Measurements from ENCODE around the gene PCDHGA10. TPM values are rescaled to one million over a fixed set of nuclear protein-coding genes. Genes with fewer than 3 reads are reported as not detected.

Gene PCDHGA10
- polyA plus RNA-seq, 1 donor from 2014 or later: 7.3 TPM

GRCh38 chr5:141363952-141364660 is 48.7 kb upstream of the PCDHGA10 start, which contains the start of gene PCDHGA5:
Gene PCDHGA5, plus strand, starts transcription at chr5:141364162. Its CDS starts 169 bp downstream, at chr5:141364331.
- Histone ChIP-seq H4K20me1 (ENCODE audit: insufficient read depth) (no peaks in the 10 kb centered on the region), H3K9ac (ENCODE audit: low read length) (no peak within 1 kb of the TSS), H3K27ac (ENCODE audit: low read length) (no peak within 1 kb of the TSS), H3K4me3 (ENCODE audit: low read length) (no peak within 1 kb of the TSS), H3K36me3 (ENCODE audit: insufficient read depth, low read length) (no peaks in the 10 kb centered on the region), H3K9me3 (ENCODE audit: low read length) (peaks cover 38% of the 10 kb centered on the region), H3K4me2 (ENCODE audit: low read length) (no peak within 1 kb of the TSS), H3F3A (ENCODE audit: insufficient read depth, low read length, poor library complexity, severe bottlenecking) (no peaks in the 10 kb centered on the region), H2AFZ (ENCODE audit: low read depth, low read length) (no peak within 1 kb of the TSS), H3K27me3 (ENCODE audit: insufficient read depth, low read depth, low read length) (no peaks in the 10 kb centered on the region), H3K79me2 (replicated peaks; ENCODE audit: insufficient read depth, low read length) (no peaks in the 10 kb centered on the region), H3K9me2 (ENCODE audit: insufficient read depth, low read length) (no peaks in the 10 kb centered on the region)
- TF ChIP-seq RAD21 (conservative IDR thresholded peaks at IDR 0.05) (no peak), SMC3 (conservative IDR thresholded peaks at IDR 0.05; ENCODE audit: poor library complexity) (no peak), MXI1 (conservative IDR thresholded peaks at IDR 0.05; ENCODE audit: poor library complexity, severe bottlenecking) (no peak), EZH2 (IDR thresholded peaks at IDR 0.05; ENCODE audit: borderline replicate concordance, insufficient read depth, low read length, poor library complexity, severe bottlenecking) (no peak), EP300 (conservative IDR thresholded peaks at IDR 0.05; ENCODE audit: poor library complexity, severe bottlenecking) (no peak), CTCF (IDR thresholded peaks at IDR 0.05; ENCODE audit: poor library complexity, severe bottlenecking) (no peak), TAF1 (IDR thresholded peaks at IDR 0.05; ENCODE audit: low read depth) (no peak), REST (IDR thresholded peaks at IDR 0.05; ENCODE audit: borderline replicate concordance) (no peak), POLR2AphosphoS5 (IDR thresholded peaks at IDR 0.05) (no peak)

- no peaks in the 10 kb centered on the region for H4K20me1 ChIP-seq (ENCODE audit: insufficient read depth)
- no peak overlapping the region for H3K4me3 ChIP-seq (ENCODE audit: low read length)
- H3F3A ChIP-seq (ENCODE audit: insufficient read depth, low read length, poor library complexity, severe bottlenecking): no peaks in the 10 kb centered on the region
- H3K79me2 ChIP-seq (replicated peaks; ENCODE audit: insufficient read depth, low read length): no peaks in the 10 kb centered on the region
- no peaks in the 10 kb centered on the region for H3K36me3 ChIP-seq (ENCODE audit: insufficient read depth, low read length)
- no peak overlapping the region for H3K4me2 ChIP-seq (ENCODE audit: low read length)
- TF ChIP-seq EP300 (conservative IDR thresholded peaks at IDR 0.05; ENCODE audit: poor library complexity, severe bottlenecking): no peak
- no peak for TF ChIP-seq TAF1 (IDR thresholded peaks at IDR 0.05; ENCODE audit: low read depth)
- no peak for TF ChIP-seq POLR2AphosphoS5 (IDR thresholded peaks at IDR 0.05)
- no peak for TF ChIP-seq MXI1 (conservative IDR thresholded peaks at IDR 0.05; ENCODE audit: poor library complexity, severe bottlenecking)
- TF ChIP-seq CTCF (IDR thresholded peaks at IDR 0.05; ENCODE audit: poor library complexity, severe bottlenecking): no peak
- TF ChIP-seq EZH2 (IDR thresholded peaks at IDR 0.05; ENCODE audit: borderline replicate concordance, insufficient read depth, low read length, poor library complexity, severe bottlenecking): no peak
- TF ChIP-seq REST (IDR thresholded peaks at IDR 0.05; ENCODE audit: borderline replicate concordance): no peak
- no peak for TF ChIP-seq RAD21 (conservative IDR thresholded peaks at IDR 0.05)
- TF ChIP-seq SMC3 (conservative IDR thresholded peaks at IDR 0.05; ENCODE audit: poor library complexity): no peak
- H2AFZ ChIP-seq (ENCODE audit: low read depth, low read length): no peak overlapping the region
- H3K27me3 ChIP-seq (ENCODE audit: insufficient read depth, low read depth, low read length): no peaks in the 10 kb centered on the region
- no peak overlapping the region for H3K27ac ChIP-seq (ENCODE audit: low read length)
- H3K9me2 ChIP-seq (ENCODE audit: insufficient read depth, low read length): no peaks in the 10 kb centered on the region
- H3K9ac ChIP-seq (ENCODE audit: low read length): no peak overlapping the region
- peaks cover 38% of the 10 kb centered on the region for H3K9me3 ChIP-seq (ENCODE audit: low read length)
Measured at GRCh38 chr5:141366016-141366896, 46.5 kb upstream of the PCDHGA10 start.
